PC-3 (cell line): ENCODE data around the gene GPC5. TPM values are rescaled to one million over a fixed set of nuclear protein-coding genes. Genes with fewer than 3 reads are reported as not detected.

Experiments used
- ATAC-seq: fragments of 200-7000 bp; cut with Tn5 transposase; 2 replicates; pipeline ENCODE4 v1.9.1; 2020; ENCODE audit warnings: mild to moderate bottlenecking, moderate library complexity
- BruUV-seq: library from RNA; stranded (reverse); fragments of 400-500 nt; replicated peaks from 2 replicates; lab custom pipeline; 2021; lab: Mats Ljungman, UMichigan
- CTCF ChIA-PET: fragments of 300-600 bp; sonication (Branson Sonifier 250); formaldehyde crosslinking; loops from one replicate; lab custom pipeline; 2022; ENCODE audit warnings: antibody characterized with exemption; lab: Charles Lee
- POLR2A ChIA-PET: fragments of 300-600 bp; sonication (Branson Sonifier 250); formaldehyde crosslinking; loops from one replicate; lab custom pipeline; 2022; ENCODE audit warnings: antibody characterized with exemption; ENCODE audit not compliant: unreplicated experiment; lab: Charles Lee
- DNase-seq: peaks from one replicate; pipeline ENCODE4 v3.0.0-alpha.2; 2015
- H2AFZ ChIP-seq: fragments of 300-600 bp; sonication (generic); 2 replicates; pipeline ENCODE4 v1.6.0; 2016; ENCODE audit warnings: antibody characterized with exemption, low read length
- H3F3A ChIP-seq: fragments of 300-600 bp; sonication (generic); one replicate; pipeline ENCODE4 v1.6.0; 2017; ENCODE audit warnings: antibody characterized with exemption, low read length, control low read depth, mild to moderate bottlenecking; ENCODE audit not compliant: unreplicated experiment
- H3K27ac ChIP-seq: fragments of 300-600 bp; sonication (generic); 2 replicates; pipeline ENCODE4 v1.5.1; 2016; ENCODE audit warnings: mild to moderate bottlenecking, low read length
- H3K27me3 ChIP-seq: fragments of 300-600 bp; sonication (generic); 2 replicates; pipeline ENCODE4 v1.6.1; 2016; ENCODE audit warnings: low read length, mixed read lengths
- H3K36me3 ChIP-seq: fragments of 300-600 bp; sonication (generic); 2 replicates; pipeline ENCODE4 v1.6.1; 2016; ENCODE audit warnings: low read depth, mixed run types, low read length, mixed read lengths
- H3K4me1 ChIP-seq: fragments of 300-600 bp; sonication (generic); 2 replicates; pipeline ENCODE4 v1.5.1; 2016; ENCODE audit warnings: low read length; ENCODE audit not compliant: insufficient read depth
- H3K4me2 ChIP-seq: fragments of 300-600 bp; sonication (generic); 2 replicates; pipeline ENCODE4 v1.6.0; 2016; ENCODE audit warnings: low read length
- H3K4me3 ChIP-seq: fragments of 300-600 bp; sonication (generic); 2 replicates; pipeline ENCODE4 v1.5.1; 2016; ENCODE audit warnings: mild to moderate bottlenecking, low read length, mixed read lengths
- H3K79me2 ChIP-seq: fragments of 300-600 bp; sonication (generic); 2 replicates; pipeline ENCODE4 v1.6.1; 2017; ENCODE audit warnings: low read length, mixed read lengths
- H3K9ac ChIP-seq: fragments of 300-600 bp; sonication (generic); 2 replicates; pipeline ENCODE4 v1.6.0; 2016; ENCODE audit warnings: mild to moderate bottlenecking, low read length
- H3K9me2 ChIP-seq: fragments of 300-600 bp; sonication (generic); replicated peaks from 2 replicates; pipeline ENCODE4 v1.6.1; 2016; ENCODE audit warnings: mixed run types, low read length, mixed read lengths
- H3K9me3 ChIP-seq: fragments of 300-600 bp; sonication (generic); 2 replicates; pipeline ENCODE4 v1.6.1; 2016; ENCODE audit warnings: low read length, mixed read lengths
- H4K20me1 ChIP-seq: fragments of 300-600 bp; sonication (generic); 2 replicates; pipeline ENCODE4 v1.6.1; 2016; ENCODE audit warnings: low read length, mixed read lengths
- EZH2 ChIP-seq: fragments of 300-600 bp; sonication (generic); IDR thresholded peaks from one replicate; pipeline ENCODE4 v1.6.1; 2017; ENCODE audit warnings: antibody characterized with exemption, mild to moderate bottlenecking, low read length; ENCODE audit not compliant: unreplicated experiment
- EZH2phosphoT487 ChIP-seq: fragments of 300-600 bp; sonication (generic); IDR thresholded peaks from 2 replicates; pipeline ENCODE4 v1.6.1; 2018; ENCODE audit warnings: mild to moderate bottlenecking, antibody characterized with exemption, low read length, borderline replicate concordance
- intact Hi-C: fragments of 100-400 bp; cut with micrococcal nuclease; formaldehyde crosslinking; loops from 2 replicates; pipeline ENCODE4 v1.9.0; 2023
- total RNA-seq: library from RNA; depleted of rRNA; stranded (reverse); fragments of >200 nt; gene quantifications from 2 replicates; pipeline ENCODE4 v1.2.3, GENCODE V29; 2014
- TF ChIP-seq, protein P1 (sequence below): fragments of 300-600 bp; sonication (generic); conservative IDR thresholded peaks from 2 replicates; pipeline ENCODE4 v1.5.1; 2017; ENCODE audit warnings: antibody characterized with exemption, low read depth, mild to moderate bottlenecking, low read length

GPC5 gene
- total RNA-seq, 1 experiment from 2014 or later, result not detected

DNA sequence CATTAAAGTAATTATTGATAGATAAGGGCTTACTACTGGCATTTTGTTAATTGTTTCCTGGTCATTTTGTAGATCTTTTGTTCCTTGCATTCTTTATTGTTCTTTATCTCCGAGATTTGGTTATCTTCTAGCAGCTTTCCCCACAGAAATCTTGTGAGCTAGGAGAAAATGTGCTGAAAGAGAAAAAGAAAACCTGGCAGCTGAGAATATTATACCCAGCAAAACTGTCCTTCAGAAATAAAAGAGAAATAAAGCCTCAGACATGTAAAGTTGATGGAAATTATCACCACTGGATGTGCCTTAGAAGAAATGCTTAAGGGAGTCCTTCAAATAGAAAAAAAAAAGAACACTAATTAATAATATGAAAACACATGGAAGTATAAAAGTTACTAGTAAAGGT is 1363.3 kb downstream of the GPC5 start:
- H3K9ac ChIP-seq, result no peak overlapping the region
- TF ChIP-seq EZH2 (no peak), EZH2phosphoT487 (no peak)
- TF ChIP-seq, protein P1, sequence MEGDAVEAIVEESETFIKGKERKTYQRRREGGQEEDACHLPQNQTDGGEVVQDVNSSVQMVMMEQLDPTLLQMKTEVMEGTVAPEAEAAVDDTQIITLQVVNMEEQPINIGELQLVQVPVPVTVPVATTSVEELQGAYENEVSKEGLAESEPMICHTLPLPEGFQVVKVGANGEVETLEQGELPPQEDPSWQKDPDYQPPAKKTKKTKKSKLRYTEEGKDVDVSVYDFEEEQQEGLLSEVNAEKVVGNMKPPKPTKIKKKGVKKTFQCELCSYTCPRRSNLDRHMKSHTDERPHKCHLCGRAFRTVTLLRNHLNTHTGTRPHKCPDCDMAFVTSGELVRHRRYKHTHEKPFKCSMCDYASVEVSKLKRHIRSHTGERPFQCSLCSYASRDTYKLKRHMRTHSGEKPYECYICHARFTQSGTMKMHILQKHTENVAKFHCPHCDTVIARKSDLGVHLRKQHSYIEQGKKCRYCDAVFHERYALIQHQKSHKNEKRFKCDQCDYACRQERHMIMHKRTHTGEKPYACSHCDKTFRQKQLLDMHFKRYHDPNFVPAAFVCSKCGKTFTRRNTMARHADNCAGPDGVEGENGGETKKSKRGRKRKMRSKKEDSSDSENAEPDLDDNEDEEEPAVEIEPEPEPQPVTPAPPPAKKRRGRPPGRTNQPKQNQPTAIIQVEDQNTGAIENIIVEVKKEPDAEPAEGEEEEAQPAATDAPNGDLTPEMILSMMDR, result no peak
- ATAC-seq (no peak), DNase-seq (no peak)
- no peaks in the 10 kb centered on the region for H3K79me2 ChIP-seq
- CTCF ChIA-PET, result no interaction called here
- no peaks in the 10 kb centered on the region for H3K9me3 ChIP-seq
- no peaks in the 10 kb centered on the region for H3K27me3 ChIP-seq
- H3K4me3 ChIP-seq, result no peak overlapping the region
- H3K4me2 ChIP-seq, result no peak overlapping the region
- no peaks in the 10 kb centered on the region for H3F3A ChIP-seq
- H4K20me1 ChIP-seq, result no peaks in the 10 kb centered on the region
- H3K4me1 ChIP-seq, result no peaks in the 10 kb centered on the region
- no peaks in the 10 kb centered on the region for H3K36me3 ChIP-seq
- H3K9me2 ChIP-seq, result no peaks in the 10 kb centered on the region
- intact Hi-C loops, result no loop called here
- H2AFZ ChIP-seq, result no peak overlapping the region
- POLR2A ChIA-PET, result no interaction called here
- no peak overlapping the region for H3K27ac ChIP-seq
- no TSS peak for BruUV-seq

DNA sequence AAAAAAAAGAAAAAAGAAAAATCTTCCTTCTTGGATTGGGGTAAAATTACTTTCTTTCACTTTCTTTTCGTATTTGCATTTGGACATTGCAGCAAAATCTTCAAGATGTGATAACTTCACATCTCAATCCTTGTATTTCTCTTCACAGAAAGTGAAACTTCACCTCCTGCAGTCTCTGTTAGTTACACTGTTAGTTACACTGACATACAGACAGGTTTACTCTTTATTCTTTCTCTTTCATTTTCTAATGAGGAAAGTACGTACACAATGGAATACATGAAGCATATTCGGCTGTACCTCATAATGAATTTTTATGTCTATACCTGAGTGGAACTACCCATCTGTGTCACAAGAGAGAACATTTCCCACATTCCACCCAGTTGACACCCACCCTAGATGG is 1369.0 kb downstream of the GPC5 start:
- Histone ChIP-seq H2AFZ (0 out of 2 replicates have a peak overlapping the region, but pooled peaks have one; percentile 18), H3K4me3 (0 out of 2 replicates have a peak overlapping the region, but pooled peaks have one; percentile 1), H3K27me3 (no peaks in the 10 kb centered on the region), H3K36me3 (no peaks in the 10 kb centered on the region), H3K9me3 (no peaks in the 10 kb centered on the region), H3K27ac (no peak overlapping the region), H3K4me2 (peak overlapping the region; percentile 36; the same call in 1 of the 2 replicates), H3K4me1 (no peaks in the 10 kb centered on the region), H3K9ac (no peak overlapping the region), H3K79me2 (no peaks in the 10 kb centered on the region), H3F3A (no peaks in the 10 kb centered on the region), H3K9me2 (no peaks in the 10 kb centered on the region), H4K20me1 (no peaks in the 10 kb centered on the region)
- intact Hi-C loops, result no loop called here
- no peak for ATAC-seq
- ChIA-PET CTCF (no interaction called here), POLR2A (no interaction called here)
- no peak for TF ChIP-seq EZH2phosphoT487
- TF ChIP-seq, protein P1, result no peak
- no TSS peak for BruUV-seq
- DNase-seq, result no peak

DNA sequence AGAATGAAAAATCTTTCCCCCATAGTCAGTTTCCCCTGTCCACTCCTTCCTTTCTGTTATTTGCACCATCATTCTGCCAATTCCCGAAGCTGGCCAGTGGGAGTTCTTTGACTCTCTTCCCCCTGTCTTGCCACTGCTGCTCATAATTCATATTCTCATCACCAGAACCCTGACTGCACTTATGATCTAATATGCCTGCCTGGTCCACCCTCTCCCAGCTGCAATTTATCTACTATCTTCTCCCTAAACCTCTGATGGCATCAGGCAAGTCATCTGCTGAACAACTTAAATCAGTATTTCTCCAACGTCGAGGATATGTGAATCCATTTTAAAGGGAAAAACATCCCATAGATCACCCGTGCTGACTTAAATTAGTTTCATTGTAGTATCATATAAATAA is 1370.2 kb downstream of the GPC5 start:
- H3K4me3 ChIP-seq, result no peak overlapping the region
- H3K79me2 ChIP-seq, result no peaks in the 10 kb centered on the region
- no peaks in the 10 kb centered on the region for H3K27me3 ChIP-seq
- ATAC-seq, result no peak
- POLR2A ChIA-PET, result interaction anchor here (0.7 kb wide), 1 partner anchor 60 kb away, joined by 13 read pairs; no protein-coding TSS in a partner anchor
- no peak overlapping the region for H2AFZ ChIP-seq
- intact Hi-C loops, result no loop called here
- CTCF ChIA-PET, result no interaction called here
- no peak overlapping the region for H3K4me2 ChIP-seq
- no peaks in the 10 kb centered on the region for H3K9me3 ChIP-seq
- no peaks in the 10 kb centered on the region for H3K9me2 ChIP-seq
- no peaks in the 10 kb centered on the region for H3K36me3 ChIP-seq
- no peak for DNase-seq
- no peaks in the 10 kb centered on the region for H3K4me1 ChIP-seq
- H3K27ac ChIP-seq, result no peak overlapping the region
- no peak overlapping the region for H3K9ac ChIP-seq
- no TSS peak for BruUV-seq
- TF ChIP-seq EZH2 (no peak), EZH2phosphoT487 (no peak)
- TF ChIP-seq, protein P1, result no peak
- no peaks in the 10 kb centered on the region for H3F3A ChIP-seq
- no peaks in the 10 kb centered on the region for H4K20me1 ChIP-seq
